GM10847 (cell line): ENCODE results near the gene ABCB9.

Experiments
- POLR2A ChIP-seq: IDR thresholded peaks from 2 replicates; pipeline ENCODE4 v1.6.1; 2011; ENCODE audit not compliant: insufficient read length; ENCODE audit errors: extremely low read depth

Gene ABCB9

GRCh38 chr12:122891661-122892525, 74.4 kb downstream of the ABCB9 start:
- no peak for TF ChIP-seq POLR2A

GRCh38 chr12:122889761-122890520, 76.3 kb downstream of the ABCB9 start:
- TF ChIP-seq POLR2A: no peak

- no peak for TF ChIP-seq POLR2A
Observed at GRCh38 chr12:122888232-122888752, 78.0 kb downstream of the ABCB9 start.

GRCh38 chr12:122887819-122888212, 78.4 kb downstream of the ABCB9 start:
- TF ChIP-seq POLR2A: no peak

- no peak for TF ChIP-seq POLR2A
Observed at GRCh38 chr12:122886851-122887818, 79.1 kb downstream of the ABCB9 start.

- no peak for TF ChIP-seq POLR2A
Observed at GRCh38 chr12:122886161-122886560, 80.1 kb downstream of the ABCB9 start.

- TF ChIP-seq POLR2A: no peak
Observed at GRCh38 chr12:122884860-122885259, 81.4 kb downstream of the ABCB9 start.

GRCh38 chr12:122884091-122884826, 82.0 kb downstream of the ABCB9 start:
- no peak for TF ChIP-seq POLR2A

- no peak for TF ChIP-seq POLR2A
Observed at GRCh38 chr12:122882908-122883558, 83.2 kb downstream of the ABCB9 start.

- no peak for TF ChIP-seq POLR2A
Observed at GRCh38 chr12:122880668-122881067, 85.6 kb downstream of the ABCB9 start.

GRCh38 chr12:122880155-122880667, 86.1 kb downstream of the ABCB9 start:
- no peak for TF ChIP-seq POLR2A
